Activated CD4-positive, CD25-positive, alpha-beta regulatory T cell treated with anti-CD3 and anti-CD28 coated beads, Interleukin-2, amount 50 U/mL, for 72 hours (primary cell): ENCODE data around the gene TAC4.

ENCODE experiments used
- DNase-seq: peaks from one replicate; pipeline ENCODE4 v3.0.0; 2021

The TAC4 gene

DNA sequence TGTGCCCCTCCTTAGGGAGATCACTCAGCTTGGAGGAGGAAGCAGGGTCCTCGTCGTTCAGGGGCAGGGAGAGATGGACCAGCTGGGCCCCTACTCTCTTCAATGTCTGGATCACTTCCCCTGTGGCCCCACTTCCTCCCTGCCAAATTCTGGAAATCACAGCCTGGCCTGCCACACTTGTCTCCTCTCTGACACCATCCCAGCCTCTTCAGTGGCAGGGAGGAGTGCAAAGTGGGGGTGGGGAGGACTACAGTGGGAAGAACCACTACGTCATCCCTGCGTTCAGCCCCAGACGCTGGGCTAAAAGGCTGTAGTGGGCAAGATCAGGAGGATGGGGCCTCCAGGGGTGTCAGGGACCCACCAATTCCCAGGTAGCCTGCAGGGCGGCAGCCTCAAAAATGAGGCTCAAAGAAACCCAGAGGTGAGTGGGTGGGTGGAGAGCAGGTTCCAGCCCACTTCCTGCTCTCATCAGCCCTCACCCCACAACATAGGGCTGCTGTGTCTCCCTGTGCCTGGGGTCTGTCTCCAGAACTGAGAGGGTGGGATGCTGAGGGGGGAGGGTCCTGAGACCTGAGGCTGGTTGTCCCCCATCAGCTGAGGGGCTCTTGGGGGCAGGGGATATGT is 25.0 kb upstream of the TAC4 start:
- no peak for DNase-seq

DNA sequence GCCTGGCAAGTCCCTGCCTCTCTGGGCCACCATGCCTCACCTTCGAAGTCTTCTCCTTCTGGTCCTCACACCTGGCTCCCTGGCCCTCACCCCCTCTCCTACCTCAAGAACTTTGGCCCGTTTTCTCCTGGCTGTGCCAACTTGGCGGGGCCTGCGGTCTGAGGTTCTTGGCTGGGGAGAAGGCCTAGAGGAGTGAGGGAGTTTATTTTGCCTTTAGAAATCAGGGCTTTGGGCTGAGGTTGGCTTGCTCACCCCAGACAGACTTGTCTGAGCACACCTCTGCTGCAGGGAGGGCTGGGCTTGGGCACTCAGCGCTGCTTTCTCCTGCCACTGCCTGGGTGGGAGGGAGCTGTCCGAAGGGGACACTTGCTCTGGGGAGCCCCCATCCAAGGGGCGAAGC is 23.3 kb upstream of the TAC4 start:
- DNase-seq: no peak

DNA sequence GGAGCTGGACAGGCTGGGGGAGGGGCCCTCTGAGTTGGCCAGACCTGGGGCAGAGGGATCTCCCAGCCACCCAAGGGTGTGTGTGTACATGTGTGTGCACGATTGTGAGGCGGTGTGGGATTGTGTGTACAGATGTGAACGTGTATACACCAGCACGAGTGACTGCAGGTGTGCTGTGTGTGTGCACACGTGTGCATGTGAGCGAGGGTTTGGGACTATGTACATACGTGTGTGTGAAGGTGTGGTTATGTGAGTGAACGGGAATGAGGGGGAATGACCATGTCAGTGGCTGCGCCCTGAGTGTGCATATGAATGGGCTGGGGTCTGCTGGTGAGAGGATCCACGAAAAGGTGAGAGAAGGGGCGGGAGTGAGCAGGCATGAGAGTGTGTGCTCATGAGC is 22.4 kb upstream of the TAC4 start:
- DNase-seq: no peak

DNA sequence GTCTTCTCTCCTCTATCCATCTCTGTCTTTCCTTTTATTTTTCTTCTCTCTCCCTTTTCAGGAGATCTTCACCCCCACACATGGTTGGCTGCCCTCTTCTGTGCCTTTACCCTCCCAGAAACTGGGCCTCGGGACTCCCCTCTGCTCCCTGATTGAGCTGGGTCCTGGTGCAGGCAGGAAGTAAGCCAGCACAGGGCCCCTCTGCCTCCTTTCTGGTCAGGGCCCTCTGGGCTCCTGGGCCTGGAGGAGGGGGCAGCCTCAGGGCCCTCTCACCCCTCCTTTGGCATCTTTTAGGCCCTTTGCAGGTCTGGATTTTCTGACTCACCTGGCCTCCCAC is 21.1 kb upstream of the TAC4 start:
- DNase-seq: no peak

DNA sequence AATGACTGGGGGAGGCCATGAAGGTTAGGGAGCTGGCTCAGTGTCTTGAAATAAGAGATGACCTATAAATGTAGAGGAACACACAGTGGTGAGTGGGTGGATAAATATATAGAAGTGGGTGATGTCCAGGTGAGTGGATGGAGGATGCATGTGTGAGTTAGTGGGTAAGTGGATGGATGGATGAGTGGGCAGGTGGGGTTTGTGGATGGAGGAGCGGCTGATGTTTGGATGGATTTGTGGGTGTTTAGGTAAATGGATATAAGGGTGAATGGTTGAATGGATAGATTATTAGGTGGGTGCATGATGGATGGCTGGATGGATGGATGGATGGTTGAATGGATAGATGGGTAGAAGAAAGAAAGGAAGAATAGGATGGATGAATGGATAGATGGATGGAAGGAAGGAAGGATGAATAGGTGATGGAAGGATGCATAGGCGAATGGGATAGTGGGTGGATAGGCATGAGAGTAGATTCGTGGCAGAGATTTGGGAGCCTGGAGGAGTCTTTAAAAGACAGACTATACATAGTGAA is 19.1 kb upstream of the TAC4 start:
- DNase-seq: no peak

DNA sequence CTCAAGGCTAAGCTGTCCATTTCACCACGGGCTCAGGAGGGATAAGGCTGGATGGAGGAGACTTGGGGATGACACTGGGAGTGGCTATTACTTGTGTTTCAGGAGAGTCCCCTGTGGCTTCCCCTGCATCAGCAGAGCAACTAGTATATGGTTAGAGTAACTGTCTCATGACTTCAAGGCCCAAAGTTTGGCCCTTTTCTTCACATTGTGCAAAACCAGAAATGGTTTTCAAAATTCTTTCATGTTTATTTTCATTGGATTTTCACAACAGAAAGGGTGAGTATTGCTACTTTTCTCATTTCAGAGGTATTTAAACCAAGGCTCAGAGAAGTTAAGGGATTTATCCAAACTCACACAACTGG is 18.1 kb upstream of the TAC4 start:
- no peak for DNase-seq

DNA sequence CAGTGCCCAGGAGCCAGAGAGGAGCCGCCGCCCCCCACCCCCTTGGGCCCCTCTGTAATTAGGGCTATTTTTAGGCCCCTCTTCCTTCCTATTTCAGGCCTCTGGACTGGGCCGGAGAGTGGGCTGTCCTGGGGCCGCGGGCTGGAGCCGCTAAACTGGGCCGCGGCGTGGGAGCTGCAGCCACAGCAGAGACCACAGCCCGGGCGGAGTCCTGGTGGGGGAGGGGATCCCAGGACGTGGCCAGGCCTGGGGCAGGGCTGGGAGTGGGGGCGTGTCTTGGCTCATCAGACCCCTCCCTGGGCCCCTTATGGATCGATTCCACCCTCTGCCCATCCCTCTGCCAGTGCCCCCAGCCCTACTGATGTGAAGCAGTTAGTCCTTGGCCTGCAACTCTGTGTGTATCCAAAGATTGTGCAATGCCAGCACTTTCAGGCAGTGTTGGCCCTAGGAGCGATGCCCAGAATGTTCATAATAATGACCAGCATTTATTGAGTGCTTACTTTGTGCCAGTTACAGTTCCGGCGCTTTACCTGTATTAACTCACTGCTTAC is 15.0 kb upstream of the TAC4 start:
- DNase-seq: no peak

DNA sequence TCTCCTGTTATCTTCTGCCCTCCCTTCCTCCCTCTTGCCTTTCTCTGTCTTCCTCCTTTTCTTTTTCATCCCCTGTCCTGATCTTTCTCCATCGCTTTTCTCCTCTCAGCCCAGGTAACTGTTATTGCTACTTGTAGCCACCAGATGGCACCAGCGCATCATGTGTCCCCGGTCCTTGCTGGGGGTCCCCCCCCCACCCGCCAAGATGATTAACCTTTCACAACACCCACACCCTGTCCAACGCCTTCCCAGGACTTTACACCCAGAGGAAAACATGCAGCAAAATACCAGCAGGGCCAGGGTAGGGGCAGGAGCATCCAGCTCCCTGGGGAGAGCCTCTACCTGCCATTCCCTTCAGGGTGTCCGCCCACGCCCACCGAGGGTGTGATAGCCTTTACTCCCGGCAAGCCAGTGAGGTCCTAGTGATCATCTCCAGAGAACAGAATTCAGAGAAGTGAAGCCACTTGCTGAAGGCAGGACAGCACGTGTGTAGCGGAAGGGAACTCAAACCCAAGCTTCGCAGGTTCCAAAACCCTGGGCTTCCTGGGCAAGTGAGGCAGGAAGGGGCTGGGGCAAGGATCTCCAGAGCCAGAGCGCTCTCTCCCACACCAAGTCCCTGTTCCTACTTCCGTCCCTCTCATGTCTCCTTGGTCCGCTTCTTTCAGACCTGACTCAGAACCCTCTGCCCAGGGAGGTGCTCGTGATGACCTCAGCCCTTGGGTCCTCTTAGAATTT is 13.4 kb upstream of the TAC4 start:
- DNase-seq: peak; percentile 47

DNA sequence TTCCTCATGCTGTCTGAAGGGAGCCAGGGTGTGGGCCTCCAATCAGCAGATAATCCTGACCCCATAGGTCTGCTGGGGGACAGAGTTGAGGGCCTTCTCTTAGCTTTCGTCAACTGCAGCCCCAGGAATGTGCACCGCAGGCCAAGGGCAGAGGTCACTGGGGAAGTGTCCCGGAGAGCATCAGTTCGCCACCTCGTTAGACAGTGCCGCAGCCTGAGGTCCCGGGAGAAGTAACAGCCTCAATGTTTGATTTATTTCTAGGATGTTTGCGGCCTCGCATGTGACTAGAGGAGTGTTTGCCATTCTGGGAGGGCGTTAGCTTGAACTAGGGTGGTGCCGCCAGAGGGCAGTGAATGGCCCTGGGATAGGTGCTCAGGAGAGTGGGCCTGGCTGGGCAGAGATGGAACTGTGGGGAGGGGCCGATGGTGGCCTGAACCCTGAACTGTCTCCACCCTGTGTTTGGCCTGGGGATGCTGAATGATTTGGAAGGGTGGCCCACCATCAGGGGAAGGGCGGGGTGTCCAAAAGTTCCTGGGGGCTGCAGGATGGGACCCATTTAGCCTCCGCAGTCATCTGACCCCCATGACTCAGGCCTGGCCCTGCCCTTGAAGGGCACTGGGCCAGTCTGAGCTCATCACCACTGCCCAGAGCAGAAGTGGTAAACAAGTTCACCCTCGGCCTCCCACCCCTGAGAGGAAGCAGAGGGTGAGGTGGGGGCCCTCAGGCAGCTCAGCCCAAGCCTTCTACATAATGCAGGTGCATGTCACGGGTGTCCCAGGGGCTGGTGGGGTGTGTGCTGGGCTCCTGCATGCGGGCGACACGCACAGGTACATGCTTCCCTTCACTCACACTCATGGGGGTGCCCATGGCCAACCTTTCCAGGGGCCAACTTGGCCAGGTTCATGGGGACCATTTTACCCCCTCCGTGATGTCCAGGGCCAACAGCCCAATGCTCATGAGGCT is 12.4 kb upstream of the TAC4 start:
- DNase-seq: no peak

DNA sequence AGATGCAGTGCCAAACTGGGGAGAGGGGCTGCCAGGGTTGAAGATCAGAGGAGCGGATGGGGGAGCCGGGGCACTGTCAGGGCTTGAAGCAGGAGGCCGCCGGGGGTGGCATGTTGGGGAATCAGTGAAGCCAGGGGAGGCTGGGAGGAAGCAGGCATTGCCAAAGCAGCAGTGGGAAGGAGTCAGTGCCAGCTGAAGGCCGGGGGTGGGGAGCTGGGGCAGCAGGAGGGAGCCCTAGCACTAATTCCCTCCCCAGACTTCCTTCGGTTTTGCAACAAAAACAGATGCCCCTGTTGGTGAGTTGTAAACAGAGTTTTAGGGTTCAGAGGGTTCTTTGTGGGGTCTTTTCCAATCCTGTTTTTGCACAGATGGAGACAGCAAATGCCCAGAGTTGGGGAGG is 10.9 kb upstream of the TAC4 start:
- no peak for DNase-seq

DNA sequence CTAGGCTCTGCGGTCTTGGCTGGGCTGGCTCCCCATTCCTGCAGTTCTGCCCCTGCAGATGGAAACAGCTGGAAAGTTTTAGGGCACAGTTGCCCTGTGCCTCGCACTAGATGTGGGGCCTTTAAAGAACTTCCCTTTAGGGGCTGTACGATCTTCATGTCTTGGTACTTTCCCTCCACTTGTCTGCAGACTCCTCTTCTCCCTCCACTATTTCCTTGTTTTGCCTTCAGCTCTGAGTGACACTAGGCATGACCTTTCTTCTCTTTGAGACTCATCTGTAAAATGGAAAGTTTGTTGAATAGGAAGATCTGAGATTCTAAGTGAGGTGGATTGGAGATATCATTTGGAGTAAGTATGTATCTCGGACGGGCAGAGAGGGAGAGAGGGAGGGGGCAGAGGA is 6.3 kb upstream of the TAC4 start:
- DNase-seq: no peak

DNA sequence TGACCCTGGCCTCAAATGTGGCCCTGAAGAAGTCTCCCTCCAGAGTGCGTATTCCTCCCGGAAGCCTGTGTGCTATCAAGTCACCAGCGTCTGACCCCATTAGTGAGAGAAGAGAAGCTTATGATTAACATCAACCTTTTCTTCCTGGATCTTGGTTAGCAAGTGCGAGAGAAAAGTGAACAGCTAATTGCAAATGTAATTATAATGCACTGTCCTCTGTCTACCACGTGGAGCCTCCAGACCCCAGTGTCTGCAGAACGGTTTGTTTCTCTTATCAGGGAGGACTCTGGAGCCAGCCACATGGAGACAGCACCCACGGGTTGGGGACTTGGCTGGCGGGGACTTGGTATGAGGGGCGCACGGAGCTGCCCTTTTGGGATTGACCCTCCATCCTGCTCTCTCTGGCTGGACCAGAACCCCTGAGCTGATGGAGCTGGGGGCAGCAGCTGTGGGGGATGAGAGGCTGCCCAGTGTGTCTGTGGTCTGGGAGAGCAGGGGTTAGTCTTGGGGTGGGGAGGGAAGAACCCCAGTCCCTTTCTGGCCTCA is 5.7 kb upstream of the TAC4 start:
- no peak for DNase-seq

DNA sequence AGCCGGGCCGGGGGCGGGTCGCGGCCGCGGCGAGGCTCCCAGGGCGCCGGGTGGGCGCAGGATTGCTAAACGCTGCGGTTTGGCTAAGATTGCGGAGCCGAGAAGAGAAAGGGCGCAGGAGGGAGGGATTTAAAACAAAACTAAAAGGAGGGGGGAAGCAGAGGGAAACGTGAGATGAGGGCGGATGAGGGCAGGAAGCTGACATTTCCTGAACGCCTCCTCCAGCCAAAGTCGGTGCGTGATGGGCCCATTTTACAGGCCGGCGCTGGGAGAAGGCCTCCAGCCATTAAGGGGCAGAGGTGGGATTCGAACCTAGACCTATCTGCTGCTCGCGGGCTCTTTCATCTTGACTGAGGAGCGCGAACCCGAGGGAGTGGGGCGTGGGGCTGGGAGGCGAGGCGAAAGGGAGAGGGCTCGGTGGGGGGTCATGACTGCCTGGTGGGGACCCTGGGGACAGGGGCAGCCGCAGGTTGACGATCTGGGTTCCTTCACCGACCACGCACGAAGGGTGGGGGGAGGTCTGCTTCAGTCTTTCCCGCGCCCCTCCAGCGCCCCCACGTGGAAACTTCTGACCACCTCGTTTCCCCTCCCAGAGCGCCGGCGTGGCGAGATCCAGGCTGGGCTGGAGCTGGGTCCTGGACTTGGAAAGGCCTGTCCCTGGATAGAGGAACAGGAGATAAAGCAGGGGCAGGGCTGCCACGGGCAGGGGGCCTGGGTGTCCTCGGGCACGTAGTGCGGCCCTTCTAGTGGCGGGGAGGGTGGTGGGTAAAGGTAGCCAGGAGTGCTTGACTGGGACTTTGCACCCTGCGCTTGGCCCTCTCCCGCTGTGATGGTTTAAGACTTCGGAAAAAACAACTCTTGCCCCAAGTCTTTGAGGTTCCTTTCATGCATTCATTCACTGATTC is 3.8 kb upstream of the TAC4 start:
- DNase-seq: peak; percentile 68

DNA sequence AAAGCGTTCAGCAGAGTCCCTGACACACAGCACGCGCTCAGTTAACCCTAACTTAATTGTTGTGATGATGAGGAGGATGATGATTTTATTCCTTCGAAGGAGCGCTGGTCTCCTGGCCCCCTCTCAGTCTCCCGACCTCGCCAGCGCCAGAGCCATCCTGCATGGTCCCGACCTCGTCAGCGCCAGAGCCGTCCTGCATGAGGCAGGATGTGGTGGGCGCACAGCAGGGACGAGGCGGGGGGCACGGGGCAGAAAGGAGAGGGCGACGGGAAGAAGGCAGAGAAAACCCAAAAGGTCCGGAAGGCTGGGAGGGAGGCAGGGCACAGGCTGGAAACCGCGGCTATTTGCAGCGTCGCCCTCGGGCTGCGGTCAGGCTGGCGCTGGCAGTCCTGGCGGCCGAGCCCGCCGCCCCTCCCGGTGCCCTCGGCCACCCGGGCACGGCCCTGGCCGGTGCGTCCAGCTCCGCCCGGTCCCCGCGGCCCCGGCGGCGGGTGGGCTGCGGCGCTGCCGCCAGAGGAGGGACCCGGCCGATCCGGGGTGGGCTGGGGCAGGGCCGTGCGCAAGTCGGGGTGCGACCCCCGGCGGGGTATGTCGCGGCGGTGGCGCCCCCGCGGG is 3.0 kb upstream of the TAC4 start:
- no peak for DNase-seq

DNA sequence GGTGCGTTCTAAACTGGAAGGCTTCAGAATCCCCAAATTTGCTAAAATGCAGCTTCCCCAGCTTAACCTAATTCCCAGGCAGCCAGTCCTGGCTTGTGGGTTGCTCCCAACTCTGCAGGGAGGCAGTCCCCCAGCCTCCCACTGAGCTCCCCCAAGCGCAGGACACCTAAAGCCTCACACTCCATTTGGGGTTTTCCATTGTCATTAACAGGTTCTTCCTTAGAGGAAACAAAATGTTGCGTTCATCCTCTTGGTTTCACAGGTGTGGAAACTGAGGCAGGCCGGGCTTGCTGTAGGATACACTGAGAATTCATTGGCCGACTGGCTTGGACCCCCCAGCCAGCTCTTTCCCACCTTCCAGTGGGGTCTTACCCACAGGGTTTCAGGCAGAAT is 2.3 kb upstream of the TAC4 start:
- no peak for DNase-seq

DNA sequence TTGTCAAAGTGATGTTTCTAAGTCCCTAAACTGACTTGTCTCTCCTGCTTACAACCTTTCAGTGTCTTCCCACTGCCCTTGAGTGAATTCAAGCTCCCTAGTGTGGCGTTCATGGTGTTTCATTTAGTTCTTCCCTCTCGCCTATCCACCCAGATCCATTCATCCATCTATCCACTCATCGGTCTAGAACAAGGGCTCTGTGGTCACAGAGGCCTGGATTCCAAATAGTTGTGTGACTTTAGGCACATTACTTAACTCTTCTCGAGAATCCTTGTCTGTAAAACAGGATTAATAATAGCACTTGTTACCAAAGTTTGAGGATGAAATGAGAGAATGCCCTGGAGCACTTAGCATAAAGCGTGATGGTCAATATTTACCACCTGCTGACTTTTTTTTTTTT is 870 bp upstream of the TAC4 start:
- no peak for DNase-seq

DNA sequence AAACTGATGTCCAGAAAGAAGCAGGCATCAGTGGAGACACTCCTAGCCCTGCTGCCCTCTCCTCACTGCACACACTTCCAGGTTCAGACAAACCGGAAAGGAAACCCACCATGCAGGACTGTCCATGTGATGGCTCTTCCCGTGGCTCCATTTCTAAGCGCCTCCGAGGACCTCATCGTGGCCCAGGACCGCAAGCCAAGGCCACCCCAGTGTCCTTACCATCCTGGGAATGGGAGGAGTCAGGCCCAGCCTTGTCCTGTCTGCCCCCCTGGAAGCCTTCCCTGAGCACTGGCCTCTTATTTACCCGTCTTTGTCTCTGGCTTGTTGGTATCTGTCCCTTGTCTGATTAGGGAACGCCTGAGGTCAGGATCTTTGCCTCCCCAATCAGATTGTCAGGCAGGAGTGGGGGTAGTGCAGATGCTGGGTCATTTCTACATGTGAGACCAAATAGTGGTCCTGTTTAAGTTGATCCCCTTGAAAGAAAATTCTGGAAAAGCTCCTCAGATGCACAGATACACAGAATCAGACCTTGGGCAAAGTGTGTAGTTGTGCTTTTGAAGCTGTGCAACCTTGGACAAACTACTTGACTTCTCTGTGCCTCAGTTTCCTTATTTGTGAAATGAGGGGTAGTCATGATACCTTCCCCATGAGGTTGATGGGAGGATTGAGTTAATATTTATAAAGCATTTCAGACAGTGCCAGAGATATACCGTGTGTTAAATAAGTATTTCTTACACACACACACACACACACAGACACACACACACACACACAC is 744 bp downstream of the TAC4 start:
- DNase-seq: no peak

DNA sequence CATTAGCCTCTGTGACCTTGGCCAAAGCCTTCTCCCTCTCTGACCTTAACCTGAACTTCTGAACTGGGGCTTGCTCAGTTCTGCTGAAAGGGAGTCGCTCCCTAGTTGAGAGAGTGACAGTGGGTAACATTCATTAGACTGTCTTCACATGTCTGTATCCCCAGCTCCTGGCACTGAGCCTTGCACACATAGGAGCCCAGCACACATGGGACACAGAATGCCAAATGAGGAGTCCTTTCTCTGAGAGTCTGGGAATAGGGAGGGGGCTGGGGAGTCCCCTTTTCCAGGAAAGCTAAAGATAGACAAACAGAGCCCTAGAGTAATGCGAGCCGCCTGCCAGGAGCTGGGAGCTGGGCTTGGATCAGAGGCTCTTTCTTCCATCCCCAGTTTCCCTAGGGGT is 2.5 kb downstream of the TAC4 start:
- no peak for DNase-seq

DNA sequence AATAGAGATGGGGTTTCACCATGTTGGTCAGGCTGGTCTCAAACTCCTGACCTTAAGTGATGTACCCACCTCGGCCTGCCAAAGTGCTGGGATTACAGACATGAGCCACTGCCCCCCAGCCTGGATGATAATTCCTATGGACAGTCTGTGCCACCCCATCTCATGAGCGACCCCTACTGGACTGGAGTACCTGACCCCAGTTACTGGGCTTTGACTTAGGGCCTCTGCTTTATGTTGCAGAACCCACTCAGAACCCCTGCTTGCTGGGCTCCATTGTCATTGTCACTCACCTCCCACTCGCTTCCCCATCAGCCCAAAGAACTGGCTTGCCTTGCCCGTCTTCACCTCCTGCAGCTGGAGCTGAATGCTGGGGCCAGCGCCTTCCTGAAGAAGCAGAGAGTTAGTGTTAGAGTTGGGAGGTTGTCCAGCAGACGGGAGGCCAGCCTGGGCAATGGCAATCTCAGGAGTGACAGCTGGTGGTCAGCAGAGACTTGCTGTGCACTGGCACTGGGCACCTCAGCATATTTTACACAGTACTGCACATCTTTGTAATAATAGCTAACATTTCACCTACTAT is 4.0 kb downstream of the TAC4 start:
- DNase-seq: no peak

DNA sequence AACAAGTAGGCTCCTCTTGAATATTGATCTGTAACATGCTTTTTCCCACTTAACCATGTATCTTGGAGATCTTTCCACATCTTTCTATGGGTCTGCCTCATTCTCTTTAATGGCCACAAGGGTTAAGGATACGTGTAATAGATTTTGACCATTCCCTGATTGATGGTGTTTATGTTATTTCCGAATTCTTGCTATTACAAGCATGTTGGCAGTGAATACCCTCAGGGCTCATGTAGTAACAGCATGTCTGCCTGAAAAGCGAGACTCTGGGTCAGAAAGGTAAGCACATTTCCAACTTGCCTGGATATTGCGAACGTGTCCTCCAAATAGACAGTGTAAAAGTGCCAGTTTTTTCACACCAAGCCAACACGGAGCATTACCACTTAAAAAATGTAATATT is 5.0 kb downstream of the TAC4 start:
- no peak for DNase-seq

DNA sequence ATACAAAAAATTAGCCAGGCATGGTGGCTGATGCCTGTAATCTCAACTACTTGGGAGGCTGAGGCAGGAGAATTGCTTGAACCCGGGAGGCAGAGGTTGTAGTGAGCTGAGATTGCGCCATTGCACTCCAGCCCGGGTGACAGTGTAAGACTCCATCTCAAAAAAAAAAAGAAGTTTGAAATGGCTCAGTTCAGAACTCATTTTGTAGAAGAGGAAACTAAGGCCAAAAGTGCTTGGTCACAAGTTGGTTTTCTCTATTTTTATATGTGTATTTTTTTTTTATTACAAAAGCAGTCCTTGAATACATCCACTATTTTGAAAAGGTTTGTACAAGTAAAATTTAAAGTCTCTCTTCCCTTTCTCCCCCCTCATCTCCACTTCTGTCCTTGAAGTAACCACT is 5.5 kb downstream of the TAC4 start:
- no peak for DNase-seq
